ENCODE results near the gene NMU.
"Not testable (repeated sequence)": the region's sequence is repeated elsewhere in the genome, so short reads cannot be mapped to it uniquely, and the experiment has no call there.

NMU gene, protein sequence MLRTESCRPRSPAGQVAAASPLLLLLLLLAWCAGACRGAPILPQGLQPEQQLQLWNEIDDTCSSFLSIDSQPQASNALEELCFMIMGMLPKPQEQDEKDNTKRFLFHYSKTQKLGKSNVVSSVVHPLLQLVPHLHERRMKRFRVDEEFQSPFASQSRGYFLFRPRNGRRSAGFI

DNA sequence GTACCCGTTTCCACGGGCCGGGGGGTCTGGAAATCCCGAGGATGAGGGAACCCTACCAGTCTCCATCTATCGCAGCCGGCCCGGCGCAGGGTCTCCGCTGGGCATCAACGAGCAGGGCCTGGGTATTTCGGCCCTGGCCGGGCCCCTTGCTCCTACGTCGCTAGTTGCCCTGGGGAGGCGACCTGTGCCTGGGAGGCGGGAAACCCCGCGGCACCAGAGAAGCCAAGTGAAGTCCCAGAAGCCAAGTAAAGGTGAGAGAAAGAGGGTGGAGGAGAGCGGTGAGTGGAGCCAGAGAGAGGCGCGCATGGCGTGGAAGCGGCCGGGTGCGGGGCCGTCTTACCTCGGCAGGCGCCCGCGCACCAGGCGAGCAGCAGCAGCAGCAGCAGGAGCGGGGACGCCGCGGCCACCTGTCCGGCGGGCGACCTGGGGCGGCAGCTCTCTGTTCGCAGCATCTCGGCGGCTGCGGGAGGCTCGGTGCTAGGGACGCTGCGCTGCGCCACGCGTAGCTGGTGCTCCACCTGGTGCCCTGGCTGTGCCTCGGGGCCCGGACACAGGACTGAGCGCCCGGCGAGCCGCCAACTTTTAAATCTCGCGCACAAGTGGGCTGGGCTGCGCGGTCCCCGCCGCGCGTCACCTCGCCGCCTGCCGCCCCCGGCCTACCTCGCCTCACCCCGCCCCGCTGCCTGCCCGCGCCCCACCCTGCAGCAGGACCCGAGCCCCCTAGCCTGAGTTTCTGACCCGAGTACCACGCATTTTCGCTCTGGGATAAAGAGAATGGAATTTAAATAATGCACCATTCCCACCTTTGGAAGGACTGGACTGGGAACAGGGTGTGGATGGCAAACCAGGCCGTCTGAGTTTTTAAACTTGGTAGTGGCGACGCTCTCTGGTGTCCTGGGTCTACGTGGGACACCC is at the start of gene NMU:
Gene NMU (minus strand): TSS at position 558 of the 915 bp plus-strand sequence. CDS start 106 bp downstream, at position 452.
- no peak for DNase-seq (ENCODE audit: low read depth)

DNA sequence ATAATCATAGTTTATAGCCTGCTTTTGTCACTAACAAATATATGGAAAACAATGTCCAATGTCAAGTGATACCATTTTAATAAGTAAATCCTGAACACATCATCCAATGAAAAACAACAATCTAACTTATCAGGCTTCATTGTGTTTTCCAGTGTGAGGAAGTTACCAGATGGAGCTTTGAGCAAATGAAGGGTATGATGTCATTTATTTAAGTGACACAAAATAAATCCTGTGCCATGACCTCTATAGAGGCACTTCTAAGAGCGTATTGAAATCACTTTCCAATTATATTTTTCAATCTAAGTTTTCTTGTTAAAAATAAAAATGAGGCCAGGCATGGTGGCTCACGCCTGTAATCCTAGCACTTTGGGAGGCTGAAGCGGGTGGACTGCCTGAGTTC is 48.2 kb upstream of the NMU start:
- no peak for DNase-seq (ENCODE audit: low read depth)

DNA sequence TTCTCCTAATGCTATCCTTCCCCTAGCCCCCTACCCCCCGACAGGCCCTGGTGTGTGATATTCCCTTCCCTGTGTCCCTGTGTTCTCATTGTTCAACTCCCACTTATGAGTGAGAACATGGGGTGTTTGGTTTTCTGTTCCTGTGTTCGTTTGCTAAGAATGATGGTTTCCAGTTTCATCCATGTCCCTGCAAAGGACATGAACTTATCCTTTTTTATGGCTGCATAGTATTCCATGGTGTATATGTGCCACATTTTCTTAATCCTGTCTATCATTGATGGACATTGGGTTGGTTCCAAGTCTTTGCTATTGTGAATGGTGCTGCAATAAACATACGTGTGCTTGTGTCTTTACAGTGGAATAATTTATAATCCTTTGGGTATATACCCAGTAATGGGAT is 46.7 kb upstream of the NMU start:
- DNase-seq (ENCODE audit: low read depth), result not testable (repeated sequence)

DNA sequence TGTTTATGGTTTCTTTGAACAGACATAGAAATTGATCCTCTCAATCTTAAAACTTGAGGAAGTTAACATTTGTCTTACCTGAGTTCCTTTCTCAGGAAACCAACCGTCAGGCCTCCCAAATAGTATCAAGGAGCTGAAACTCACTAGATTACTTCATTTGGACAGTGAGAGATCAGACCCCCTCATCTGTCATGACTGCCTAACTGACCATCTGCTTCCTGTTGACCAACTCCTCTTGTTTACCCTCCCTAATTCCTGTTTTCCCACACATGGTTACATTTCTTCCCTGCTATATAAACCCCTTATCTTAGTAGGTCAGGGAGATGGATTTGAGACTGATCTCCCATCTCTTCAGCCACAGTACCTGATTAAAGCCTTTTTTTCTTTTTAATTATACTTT is 46.2 kb upstream of the NMU start:
- no peak for DNase-seq (ENCODE audit: low read depth)

DNA sequence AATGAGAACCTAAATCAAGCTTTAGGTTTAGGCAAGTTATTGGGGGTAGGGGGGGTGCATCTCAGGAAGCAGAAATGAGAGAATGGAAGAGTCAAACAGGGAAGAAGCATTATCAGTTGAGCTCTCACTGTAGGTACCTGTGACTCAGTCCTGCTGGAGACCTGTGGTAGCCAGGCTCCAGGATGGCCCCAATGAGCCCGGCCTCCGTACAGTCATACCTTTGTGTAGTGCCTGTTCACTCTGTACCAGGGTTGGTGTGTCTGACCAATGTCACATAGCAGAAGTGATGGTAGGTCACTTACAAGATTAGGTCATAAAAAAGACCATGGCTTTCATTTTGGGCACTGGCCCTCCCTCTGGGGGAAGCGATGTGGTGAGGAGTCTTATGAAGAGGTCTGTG is 45.3 kb upstream of the NMU start:
- no peak for DNase-seq (ENCODE audit: low read depth)

DNA sequence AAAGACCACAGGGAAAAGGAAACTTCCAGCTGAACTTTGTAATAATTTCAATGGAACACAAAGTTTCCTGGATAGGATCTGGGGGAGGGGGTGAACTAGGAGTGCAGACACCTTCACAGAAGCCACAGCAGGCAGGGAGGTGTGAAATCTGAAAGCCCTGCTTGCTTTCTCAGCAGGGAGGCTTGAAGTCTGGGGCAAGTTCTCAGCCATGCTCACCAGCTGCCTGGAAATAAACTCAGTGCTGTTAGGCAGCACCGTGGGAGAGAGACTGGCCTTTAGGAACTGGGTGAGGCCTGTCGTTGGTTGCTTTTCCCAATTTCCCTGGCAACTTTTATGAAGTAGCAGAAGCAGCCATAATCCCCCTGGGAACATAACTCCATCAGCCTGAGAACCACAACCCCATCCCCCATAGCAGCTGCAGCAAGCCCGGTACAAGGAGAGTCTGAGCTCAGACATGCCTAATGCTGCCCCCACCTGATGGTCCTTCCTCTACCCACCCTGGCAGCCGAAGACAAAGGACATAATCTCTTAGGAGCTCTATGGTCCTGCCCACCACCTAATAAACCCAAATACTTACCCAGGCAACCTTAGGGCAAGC is 39.2 kb upstream of the NMU start:
- DNase-seq (ENCODE audit: low read depth), result no peak

DNA sequence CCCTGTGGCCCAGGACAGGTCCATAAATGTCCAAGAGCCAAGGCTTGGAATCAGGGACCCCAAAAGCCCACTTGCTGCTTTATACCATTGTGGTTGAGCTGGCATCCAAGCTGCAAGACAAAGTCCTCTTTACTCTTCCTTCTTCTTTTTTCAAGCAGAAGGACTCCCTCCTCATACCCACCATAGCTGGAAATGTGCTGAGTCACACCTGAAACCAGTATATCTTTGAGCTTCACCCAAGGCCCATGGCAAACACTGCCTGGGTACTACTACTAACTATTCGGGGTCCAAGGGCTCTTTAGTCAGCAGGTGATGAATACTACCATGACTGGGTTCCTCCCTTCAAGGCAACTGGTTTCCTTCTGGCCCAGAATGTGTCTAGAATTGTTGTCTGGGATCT is 37.3 kb upstream of the NMU start:
- no peak for DNase-seq (ENCODE audit: low read depth)

DNA sequence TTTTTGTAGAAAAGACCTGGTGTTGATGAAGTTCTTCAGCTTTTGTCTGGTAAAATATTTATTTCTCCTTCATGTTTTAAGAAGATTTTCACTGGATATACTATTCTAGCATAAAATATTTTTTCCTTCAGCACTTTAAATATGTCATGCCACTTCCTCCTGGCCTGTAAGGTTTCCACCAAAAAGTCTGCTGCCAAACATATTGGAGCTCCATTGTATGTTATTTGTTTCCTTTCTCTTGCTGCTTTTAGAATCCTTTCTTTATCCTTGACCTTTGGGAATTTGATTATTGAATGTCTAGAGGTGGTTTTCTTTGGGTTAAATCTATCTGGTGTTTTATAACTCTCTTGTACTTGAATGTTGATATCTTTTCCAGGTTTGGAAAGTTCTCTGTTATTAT is 35.6 kb upstream of the NMU start:
- no peak for DNase-seq (ENCODE audit: low read depth)

DNA sequence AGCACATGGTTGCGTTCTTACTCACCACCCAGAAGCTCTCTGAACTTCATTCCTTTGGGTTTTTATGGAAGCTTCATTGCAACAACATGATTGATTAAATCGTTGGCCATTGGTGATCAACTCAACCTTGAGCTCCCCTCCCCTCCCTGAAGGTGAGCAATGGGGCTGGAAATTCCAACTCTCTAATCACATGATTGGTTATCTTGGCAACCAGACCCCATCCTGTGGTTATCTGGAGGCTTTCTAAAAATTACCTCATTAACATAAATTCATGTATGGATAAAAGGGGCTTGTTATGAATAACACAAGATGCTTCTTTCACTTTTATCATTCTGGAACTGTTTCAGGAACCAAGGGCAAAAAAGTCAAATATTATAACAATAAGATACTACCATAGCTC is 34.6 kb upstream of the NMU start:
- DNase-seq (ENCODE audit: low read depth), result no peak

DNA sequence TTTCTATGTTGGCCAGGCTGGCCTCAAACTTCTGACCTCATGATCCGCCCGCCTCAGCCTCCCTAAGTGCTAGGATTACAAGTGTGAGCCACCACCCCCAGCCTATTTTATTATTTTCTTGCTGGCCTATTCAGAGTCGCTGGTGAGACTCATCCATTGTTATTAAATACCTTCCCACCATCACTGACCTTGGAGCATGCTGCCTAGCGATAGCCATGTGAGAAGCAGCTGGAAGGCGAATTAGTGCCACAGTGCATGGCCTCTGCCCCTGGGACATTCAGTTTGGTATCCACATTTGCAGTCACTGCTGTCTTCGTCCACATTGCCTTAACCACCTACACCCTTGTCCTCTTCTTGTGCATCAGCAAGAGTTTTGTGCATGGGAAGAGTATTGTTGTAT is 32.4 kb upstream of the NMU start:
- no peak for DNase-seq (ENCODE audit: low read depth)

DNA sequence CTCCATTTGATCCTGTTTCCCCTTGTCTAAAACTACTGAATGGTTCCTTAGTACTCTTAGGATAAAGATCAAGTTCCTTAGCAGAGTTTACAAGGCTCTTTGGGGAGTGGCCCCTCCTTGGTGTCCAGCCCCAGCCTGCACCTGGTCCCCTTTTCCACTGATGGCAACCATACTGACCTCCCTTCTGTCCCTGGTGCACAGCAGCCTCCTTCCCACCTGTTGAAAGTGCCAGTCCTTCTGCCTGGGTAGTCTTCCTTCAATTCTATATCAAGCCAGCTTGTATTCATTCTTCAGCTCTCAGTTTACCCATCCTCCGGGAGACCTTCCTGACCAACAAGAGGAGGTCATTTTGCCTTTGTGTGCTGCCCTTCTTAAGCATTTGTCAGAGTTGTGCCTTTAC is 30.4 kb upstream of the NMU start:
- DNase-seq (ENCODE audit: low read depth), result no peak

DNA sequence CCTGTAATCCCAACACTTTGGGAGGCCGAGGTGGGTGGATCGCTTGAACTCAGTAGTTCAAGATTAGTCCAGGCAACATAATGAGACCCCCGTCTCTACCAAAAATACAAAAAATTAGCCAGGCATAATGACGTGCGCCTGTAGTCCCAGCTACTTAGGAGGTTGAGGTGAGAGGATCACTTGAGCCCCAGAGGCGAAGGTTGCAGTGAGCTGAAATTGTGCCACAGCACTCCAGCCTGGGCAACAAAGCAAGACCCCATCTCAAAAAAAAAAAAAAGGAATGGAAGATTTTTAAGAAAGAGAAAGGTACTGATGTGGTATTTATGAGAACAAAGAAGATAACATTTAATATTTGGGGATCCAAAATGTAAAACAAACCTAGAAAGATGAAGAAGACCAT is 27.0 kb upstream of the NMU start:
- DNase-seq (ENCODE audit: low read depth), result no peak

DNA sequence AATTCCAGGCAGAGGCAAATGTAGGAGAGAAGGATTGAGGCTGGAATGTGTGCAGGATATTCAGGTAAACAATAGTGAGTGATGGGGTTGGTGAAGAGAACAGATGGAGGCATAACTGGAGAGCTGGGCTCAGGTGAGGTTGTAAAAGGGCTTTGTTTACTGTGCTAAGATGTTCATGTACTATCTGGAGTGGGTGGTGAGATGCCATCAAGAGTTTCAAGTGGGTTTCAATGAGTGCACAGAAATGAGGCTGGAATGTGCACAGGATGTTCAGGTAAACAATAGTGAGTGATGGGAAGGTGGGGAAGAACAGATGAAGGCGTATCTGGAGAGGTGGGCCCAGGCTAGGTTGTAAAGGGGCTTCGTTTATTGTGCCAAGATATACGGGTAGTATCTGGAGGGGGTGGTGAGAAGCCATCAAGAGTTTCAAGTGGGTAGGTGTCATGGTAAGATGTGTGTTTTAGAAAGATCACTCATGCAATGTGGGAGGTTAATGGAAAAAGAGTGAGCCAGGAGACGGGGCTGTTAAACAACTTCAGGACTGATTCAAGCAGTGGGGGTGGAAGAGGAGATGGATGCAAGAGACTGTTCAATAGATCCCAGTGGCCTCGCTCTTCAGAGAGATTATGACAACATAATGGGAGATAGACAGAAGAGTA is 25.4 kb upstream of the NMU start:
- no peak for DNase-seq (ENCODE audit: low read depth)

DNA sequence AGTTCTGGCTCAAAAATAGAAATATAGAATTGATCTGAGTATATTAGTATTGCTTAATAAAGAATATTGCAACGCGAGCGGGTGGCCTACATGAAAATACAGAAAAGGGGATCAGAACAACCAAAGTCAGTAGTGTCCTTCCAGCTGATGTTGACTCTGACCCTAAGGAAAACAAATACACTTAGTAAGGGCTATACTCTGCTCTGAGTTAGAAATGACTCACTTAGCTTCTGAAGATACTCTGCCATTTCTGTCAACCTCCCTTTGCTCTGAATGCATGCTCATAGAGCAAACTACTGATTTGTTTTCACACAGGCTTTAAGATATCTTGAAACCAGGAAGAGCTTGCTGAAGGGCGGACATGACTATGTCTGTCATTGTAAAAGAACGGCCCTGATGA is 22.6 kb upstream of the NMU start:
- DNase-seq (ENCODE audit: low read depth), result no peak

DNA sequence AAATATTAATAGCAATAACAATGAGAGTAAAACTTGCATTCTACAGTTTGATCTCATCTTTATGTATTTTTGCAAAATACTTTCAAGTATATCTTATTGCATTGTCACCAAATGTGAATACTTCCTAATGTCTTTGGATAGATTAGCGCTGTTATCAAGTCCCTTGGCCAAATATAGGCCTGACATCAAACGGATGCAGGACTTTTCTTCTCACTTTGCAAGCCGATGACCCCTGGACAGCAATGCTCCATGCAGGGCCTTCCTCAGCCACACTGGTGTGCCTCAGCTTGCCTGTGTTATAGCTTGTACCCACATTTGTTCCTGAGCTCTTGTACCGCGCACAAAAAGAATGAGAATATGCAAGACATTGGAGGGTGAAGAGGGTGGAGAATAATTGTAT is 18.0 kb upstream of the NMU start:
- no peak for DNase-seq (ENCODE audit: low read depth)

DNA sequence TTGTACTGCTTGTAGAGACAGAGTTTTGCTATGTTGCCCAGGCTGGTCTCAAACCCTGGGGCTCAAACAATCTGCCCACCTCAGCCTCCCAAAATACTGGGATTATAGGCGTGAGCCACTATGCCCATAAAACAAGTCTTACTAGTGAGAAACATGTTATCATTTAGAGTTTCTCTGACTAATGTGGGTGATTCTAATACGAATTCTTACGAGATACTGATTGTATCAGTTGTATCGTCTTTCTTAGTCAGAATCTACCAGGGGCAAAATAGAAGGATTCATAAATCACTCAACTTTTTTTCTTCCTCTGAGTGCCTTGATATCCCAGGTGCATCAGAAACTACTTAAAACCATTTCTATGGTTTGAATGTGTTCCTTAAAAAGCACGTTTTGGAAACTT is 14.4 kb upstream of the NMU start:
- DNase-seq (ENCODE audit: low read depth), result no peak

DNA sequence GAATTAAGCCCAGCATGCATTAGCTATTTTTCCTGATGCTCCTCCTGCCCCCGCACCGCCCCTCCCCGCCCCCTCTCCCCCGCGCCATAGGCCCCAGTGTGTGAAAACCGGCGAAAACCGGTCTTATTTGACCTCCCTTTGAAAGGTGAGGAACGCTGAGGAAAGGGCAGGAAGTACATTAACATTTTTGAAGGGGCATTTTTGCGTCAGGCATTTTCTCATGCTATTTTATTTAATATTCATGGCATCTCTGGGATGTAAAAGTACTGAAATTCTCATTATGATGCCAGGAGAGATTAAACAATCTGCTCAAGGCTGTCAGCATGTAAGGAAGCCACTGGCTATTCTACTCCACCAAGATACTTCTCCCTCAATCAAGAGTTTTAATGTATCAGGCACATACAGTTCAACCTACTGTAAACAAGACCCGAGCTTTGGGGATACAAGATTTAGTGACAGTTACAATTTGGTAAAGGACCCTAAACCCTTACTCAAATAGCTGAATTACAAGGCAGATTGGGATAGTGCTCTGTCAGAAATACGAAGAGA is 1.2 kb upstream of the NMU start:
- DNase-seq (ENCODE audit: low read depth), result no peak

DNA sequence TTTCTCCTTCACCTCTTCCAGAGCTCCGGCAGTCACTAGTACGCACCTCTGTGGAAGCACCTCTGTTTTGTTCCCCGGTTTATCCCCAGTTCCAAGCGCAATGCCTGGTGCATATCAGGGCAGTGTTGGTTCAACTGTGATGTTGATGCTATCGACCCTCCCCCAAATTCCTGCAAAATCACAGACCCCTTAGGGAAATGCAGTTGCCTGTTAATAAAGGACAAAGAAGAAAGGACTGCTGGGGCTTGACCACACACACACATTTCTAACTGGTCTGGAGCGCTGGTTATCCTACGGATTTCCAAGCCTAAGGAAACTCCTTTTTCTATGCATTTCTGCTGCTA is 530 bp upstream of the NMU start:
- DNase-seq (ENCODE audit: low read depth), result no peak

DNA sequence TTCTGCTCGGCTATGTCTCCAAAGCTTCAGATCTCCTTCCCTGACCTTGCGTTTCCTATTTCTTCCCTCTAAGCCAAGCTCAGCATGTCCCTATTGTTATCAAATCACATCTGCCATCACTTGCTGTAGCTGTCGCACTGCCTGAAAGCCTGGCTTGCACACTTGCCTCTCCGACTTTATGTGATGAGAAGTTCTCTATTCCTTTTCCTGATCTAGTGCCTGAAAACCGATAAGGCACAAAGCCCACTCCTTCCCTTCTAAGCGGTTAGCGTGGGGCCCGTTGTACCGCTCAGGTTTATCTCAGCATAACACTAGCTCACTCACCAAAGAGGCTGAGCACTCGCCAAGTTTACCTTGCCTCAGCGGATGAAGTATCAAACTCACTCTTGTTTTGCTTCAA is 816 bp downstream of the NMU start:
- no peak for DNase-seq (ENCODE audit: low read depth)

DNA sequence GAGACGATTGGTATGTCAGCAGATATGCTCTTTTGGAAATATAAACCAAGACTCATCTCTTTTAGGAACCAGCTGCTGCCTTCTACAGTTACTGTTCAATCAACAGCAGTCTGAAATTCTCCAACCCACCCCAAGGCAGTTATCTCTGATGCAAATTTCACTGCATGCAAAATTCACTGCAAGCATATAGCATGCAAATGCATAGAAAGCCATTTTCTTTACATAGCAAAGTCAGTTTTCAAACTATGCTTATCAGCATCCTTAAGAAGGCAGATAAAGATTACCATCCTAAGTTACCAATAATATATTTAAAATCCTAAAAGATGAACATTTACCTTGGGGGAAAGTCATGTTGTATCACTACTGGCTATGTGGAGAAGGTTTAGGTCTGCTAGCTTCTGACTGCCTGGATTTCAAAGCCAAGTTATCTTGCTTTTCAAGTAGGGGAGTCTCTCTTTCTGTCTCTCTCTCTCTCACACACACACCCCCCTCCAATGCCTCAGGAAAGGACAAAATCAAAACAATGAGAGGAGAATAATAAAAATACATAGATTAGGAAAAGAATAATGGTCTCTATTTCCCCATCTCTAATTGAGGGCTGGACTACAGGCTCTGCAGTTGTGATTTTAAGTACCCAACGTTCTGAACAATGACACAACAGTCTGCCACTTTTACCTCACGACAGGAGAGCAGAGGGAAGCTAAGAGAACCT is 1.5 kb downstream of the NMU start:
- DNase-seq (ENCODE audit: low read depth), result no peak

DNA sequence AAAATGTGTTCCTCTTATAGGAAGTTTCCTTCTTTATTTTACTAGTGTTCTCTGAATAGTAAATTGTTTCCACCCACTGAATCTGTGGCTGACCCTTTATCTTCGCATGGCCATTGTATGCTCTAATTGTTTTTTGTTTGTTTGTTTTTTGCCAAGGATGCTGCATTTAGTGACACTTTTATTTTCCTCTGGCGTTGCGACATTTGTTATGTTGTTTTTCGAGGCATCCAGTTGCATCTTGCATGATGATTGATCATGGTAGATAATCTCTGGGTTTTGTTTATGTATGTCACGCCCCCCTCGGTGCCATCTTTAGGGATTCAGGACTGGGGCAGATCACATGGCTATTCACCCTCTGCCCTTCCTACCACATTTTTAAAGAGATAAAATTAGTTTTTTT is 2.2 kb downstream of the NMU start:
- DNase-seq (ENCODE audit: low read depth), result no peak

DNA sequence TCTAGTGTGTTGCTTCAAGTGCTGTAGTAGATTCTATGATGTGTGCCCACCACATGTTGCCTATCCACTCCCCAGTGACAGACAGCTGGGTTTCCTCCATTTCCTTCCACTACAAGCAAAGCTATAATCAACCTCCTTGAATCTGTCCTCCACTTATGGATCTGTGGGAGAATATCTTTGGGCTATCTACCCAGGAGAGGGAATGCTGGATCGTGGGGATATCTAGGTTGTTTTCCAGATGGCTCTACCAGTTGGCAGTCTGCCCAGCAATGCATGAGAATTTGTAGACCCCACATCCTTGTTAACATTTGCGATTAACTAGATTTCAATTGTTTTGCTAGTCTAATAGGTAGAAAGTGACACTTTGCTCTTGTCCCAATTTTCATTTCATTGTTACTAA is 10.3 kb downstream of the NMU start:
- no peak for DNase-seq (ENCODE audit: low read depth)

All from stromal cell of bone marrow (primary cell).